GM18526 (cell line): ENCODE data around the gene DLGAP1.
A peak's percentile ranks its signal among the peaks of the same experiment; 100 is the strongest.

ENCODE experiments used
- POLR2A ChIP-seq: IDR thresholded peaks from 3 replicates; pipeline ENCODE4 v1.6.1; 2011; ENCODE audit not compliant: insufficient read length; ENCODE audit errors: extremely low read depth

The DLGAP1 gene

DNA sequence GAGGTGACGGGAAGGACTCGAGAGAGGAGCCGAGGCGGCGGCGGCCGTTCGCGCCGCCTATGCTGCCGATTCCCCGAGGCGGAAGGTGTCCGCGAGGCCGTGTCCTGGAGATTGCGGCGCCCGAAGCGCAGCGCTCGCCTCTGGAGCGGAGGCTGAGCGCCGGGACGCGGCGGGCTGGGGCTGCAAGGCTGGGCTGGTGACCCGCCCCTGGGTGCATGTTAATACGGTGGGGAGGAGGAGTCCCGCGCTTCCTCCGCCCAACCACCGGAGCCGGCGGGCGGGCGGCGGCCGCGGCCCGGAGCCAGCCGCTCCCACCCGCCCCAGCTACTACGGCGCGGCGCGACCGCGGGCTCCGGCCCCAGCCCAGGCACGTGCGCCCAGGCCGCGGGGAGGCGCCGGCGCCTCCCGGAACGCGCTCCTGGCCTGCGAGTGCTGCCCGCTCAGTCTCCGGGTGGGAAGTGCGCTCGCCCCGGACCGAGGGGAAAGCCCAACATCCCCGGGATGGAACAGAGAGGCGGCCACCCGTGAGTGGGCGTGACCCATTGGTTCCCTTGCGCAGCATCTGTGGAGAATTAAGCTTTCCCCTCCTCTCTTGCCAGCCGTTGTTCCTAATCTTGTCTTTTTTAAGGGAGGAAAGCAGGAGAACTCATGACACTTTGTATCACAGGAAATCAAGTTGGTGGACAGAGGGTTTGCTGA is at the start of gene DLGAP1:
Gene DLGAP1, minus strand, starts transcription at position 195 of the 699 bp plus-strand sequence.
- TF ChIP-seq POLR2A: peak; percentile 66

DNA sequence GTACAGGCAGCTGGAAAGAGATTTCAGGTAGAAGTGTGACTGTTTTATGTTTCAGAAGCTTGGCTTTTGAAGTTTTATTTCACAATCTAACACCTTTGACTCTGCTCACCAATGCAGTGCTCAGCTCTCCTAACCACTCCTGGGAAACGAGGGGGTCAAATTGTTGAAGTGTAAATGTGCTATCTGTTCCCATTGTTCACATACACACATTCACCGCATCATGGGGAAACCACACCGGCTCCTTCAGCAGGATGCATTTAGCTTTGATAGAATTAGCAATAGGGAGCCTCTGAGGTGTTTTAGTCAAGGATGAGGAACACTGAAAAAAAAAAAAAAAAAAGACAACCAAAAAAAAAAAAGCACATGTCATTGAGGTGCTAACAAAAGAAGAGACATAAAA is 13.4 kb upstream of the DLGAP1 start:
- no peak for TF ChIP-seq POLR2A

DNA sequence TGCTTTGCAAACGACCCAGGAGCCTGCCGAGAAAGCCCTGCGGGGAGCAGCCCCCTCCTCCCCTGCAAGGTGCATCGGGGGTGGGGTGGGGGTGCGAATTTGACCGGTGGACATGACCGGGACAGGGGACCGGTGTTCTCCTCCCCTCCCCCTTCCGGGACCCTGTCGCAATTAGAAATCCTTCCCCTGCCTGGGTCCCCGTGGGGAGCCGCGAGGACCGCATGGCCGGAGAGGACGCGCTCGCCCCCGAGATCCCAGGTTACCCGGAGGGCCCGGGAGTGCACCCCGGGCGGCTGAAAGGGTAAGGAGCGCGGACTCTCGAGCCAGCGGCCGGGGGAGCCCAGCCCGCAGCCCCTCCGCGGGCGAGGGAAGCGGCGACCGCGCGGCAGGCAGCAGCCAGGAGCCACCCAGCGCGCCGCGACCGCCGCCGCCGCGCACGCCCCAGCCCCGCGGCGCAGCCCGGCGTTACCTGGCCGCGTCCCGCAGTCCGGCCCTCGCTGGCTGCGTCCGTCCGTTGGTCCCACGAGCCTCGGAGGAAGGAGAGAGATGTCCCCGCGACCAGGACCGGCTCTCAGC is 482 bp downstream of the DLGAP1 start:
- TF ChIP-seq POLR2A: no peak

DNA sequence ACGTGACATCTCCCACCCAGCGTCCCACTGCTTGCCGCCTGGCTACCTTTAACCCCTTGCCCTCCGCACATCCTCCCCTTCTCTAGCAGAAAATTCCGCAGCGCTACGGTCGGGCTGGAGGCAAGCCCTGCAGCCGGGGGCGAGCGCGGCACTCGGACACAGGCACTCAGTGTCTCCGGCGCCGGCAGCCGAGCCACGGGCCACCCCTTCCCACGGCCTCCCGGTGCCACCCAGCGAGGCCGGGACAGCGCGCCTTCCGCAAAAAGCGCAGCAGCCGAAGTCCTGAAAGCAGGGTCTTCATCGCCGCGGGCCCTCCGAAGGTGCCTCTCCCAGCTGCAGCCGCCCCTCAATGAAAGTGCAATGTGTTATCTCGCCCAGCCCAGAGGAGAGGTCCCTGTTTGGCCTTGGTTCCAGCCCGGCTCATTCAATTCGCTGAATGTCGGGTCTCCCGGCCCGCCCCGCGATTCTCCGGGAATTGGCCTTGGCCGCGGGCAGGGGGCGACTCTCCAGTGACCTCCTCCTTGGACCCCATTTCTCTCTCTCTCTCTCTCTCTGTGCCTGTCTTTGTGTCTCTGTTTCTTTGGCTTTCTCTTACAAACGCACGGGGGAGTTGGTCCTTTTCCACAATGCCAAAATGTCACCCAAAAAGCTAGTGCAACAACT is 1.1 kb downstream of the DLGAP1 start:
- no peak for TF ChIP-seq POLR2A

DNA sequence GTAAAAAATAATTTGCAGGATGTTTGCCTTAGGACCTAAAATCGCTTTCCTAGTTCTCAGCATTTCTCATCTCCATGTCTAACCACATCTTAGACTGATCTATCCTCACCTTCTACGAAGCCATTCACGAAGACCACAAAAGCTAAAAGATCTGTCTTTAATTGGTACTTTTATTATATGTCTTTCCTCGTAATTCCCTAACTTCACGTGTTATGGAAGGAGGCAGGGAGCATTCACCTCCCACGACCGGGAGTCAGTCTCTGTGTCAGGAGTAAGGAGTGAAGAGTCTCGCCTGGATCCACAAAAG is 1.6 kb downstream of the DLGAP1 start:
- TF ChIP-seq POLR2A: no peak

DNA sequence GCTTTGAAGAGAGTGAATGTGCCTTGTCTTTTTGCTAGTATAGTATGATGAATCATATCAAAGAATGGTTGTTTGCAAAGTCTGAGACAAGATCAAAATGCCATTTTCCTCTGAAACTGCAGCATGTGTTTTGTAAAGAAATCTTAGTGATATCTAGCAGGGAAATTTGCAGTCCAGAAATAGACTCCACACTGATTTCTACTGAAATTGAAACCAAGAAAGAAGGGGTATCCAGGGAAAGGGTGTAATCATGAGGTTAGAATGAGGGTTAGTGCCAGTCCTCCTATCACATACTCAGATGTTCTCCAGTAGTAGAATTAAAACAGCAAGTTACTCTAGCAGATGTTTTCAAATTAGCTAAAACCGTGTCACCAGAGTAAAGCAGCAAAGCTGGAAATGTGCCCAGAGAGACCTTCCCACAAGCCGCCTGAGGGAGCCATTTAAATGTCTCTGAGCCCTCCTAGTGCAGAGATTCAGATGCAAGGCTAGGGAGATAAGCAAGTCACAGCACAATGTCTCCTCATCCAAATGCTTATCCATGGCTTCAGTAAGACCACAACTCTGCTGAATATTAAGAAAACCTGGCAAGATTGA is 4.9 kb downstream of the DLGAP1 start:
- no peak for TF ChIP-seq POLR2A

DNA sequence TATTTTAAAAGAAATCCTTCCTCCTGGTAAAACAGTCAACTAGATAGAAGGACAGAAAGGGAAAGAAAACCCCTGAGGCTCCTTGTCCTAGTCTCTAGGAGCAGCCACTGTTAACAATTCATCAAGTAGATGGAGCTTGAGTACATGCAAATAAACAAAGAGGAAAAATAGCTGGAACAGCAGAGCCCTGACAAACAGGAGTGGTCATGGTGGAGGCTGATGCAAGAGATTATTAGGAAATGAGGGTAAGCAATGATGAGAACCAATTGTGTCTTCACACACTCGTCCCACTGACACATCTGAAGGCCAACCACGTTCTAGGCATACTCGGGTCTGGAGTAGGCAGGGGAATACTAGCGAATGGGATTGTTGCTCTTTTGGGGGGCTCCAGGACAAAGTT is 9.2 kb downstream of the DLGAP1 start:
- TF ChIP-seq POLR2A: no peak

DNA sequence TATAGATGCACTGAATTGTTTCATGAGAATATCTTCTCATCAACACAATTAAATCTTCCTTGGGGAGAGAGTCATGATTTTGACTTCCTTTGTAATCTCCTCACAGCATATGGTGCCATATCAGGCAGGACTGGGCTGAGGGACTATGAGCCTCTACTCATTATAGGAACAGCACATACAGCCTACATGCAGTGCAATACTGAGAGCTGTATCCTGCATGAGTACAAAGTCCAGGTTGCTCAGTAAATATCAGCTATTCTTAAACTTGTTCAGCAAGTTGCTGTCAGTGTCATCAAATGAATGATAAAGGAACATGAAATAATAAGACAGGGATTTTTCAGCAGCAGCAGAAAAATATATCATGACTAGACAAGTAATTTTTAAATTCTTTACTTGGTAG is 10.8 kb downstream of the DLGAP1 start:
- TF ChIP-seq POLR2A: no peak

DNA sequence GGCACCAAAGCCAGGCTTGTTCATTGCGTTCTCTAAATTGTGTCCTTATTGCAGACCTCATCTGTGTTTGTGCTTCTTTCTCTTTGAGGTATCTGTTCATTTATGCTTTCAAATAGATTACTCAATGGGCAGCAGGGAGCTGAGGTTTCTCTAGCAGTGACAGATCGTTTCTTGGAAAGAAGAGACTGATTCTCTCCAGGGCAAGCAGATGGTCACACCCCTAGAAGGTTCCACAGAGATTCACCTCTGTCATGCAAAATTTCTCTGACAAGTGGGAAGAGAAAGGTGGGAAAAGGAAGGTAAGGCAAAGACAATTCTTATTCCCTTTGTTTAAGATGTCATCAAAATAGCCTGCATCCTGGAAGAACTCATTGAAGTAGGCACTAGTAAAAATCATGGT is 14.0 kb downstream of the DLGAP1 start:
- no peak for TF ChIP-seq POLR2A

DNA sequence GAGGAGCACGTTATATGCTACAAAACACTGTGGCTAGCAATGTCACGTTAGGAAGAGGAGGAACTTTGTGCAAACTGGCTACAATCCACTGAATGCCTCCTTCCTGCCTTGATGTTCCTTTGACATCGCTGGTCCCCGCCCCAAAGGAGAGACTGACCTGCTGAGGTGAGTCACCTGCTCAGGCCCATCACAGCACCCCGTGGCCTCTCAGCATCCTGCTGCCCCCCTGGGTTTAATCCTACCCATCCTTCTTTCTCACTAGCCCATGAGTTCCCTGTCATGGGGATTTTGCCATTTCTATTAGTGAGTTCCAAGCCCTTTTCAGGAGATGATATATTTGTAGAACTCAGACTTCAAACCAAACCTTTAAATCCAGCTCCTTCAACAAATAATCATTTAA is 16.2 kb downstream of the DLGAP1 start:
- no peak for TF ChIP-seq POLR2A

DNA sequence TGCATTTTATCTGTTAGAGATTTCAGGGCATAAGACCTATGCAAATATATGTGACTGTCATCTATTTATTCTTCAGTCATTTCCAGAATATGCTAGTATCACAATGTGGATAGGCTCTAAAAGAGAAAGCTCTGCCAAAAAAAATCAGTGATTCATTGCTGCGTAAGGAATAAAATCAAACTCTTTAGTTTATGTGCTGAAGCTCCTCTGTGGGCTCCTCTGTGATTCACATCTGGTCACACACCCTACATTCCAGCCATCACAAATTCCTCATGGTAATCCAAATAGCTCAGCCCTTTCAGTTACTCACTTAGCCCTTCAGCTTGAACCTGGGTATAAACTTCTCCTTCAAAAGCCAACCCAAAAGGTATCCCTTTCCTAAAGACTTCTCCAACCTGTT is 21.4 kb downstream of the DLGAP1 start:
- TF ChIP-seq POLR2A: no peak

DNA sequence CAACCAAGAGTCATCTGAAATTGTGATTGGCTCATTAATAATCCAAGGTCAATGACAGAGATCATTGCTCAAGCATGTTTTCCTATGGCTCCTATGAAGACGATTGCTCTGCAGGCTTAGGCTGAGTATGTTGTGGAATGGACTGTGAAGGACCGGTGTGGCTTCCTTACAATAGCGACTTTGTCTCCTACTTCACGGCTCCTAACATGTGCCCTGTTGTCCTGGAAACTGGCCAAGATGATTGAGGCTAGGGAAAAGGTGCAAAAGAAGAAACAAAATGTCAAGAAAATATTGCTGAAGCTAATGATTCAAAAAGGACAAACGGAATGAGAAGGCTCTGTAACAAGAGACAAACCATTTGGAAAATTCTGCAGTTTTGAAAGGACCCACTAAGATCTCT is 24.3 kb downstream of the DLGAP1 start:
- TF ChIP-seq POLR2A: no peak

DNA sequence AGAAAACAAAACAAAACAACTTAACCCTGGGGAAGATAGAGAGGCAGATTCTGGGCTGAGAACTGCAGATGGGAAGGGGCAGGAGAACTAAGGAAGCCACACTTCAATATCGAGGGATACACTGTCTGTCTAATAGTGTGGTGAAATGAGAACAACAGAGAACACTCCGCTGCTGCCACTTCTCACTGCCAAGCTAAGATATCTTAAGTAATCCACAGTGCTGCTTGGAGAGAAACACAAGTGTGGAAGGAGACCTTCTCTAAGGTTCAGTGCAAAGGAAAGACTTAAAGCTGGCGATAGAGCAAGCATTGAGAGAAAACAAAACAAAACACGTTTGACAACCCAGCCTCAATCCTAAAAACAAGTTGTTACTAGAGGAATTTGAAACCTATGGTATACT is 37.4 kb downstream of the DLGAP1 start:
- no peak for TF ChIP-seq POLR2A

DNA sequence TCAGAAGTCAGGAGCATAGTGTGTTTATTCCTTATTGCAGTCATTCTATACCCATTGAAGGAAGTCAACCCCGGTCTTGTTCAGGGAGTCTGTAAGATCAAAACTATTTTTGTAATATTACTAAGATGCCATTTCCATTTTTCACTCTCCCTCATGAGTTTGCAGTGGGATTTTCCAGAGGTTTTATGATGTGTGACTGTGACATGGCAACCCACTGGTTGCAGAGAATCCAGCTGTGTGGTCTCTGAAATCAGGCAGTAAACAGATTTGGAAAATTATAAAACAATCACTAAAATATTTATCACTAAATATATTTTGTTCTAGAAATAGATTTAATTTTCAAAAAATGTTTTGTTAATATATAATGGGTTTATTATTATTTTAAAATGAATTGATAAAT is 38.1 kb downstream of the DLGAP1 start:
- TF ChIP-seq POLR2A: no peak

DNA sequence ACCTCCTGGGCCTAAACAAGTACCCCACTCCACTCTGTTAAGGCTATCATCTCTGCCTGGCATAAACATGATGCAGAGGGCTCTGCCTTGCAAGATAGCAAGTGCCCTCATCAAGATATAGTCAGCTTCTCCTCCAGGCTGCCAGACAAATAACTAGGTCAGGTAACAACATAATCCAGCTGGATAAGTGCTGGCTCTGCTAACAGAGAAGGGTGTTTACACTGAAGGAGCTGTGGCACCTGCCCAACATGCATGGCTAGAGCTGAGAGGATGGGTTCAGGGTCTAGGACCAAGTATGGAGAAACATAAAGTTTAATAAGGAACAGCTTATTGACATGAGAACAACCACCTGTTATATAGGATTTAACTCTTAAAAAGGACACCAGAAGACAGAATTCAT is 42.8 kb downstream of the DLGAP1 start:
- no peak for TF ChIP-seq POLR2A

DNA sequence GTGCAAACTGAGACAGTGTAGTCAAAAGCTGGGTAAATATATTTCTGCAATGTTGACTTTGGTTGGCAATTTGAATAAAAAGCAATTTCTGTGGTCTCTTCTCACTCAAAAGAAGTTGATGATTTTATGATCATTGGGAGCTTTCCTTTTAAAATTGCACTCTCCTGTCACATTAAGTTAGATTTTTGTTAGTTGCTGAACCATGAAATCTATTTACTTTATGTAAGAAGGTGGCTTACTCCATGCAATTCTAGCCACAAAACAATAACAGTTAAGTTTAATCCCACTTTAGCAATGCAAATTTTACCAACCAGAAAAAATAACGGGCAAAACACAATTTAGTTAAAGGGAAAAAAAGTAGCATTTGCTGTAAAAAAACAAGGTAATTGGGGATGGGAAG is 48.3 kb downstream of the DLGAP1 start:
- no peak for TF ChIP-seq POLR2A
